DND-41 (cell line): ENCODE data around the gene CCDC136.

Experiments used
- EZH2 ChIP-seq: IDR thresholded peaks from 3 replicates; pipeline ENCODE4 v1.6.1; 2012; ENCODE audit warnings: borderline replicate concordance, low read depth, mild to moderate bottlenecking, moderate library complexity, low read length, inconsistent platforms; ENCODE audit not compliant: severe bottlenecking
- TF ChIP-seq, protein P1 (sequence below): IDR thresholded peaks from 2 replicates; pipeline ENCODE4 v1.5.1; 2012; ENCODE audit warnings: borderline replicate concordance, low read length, moderate library complexity, mild to moderate bottlenecking; ENCODE audit not compliant: poor library complexity, severe bottlenecking; ENCODE audit errors: extremely low read depth

DNA sequence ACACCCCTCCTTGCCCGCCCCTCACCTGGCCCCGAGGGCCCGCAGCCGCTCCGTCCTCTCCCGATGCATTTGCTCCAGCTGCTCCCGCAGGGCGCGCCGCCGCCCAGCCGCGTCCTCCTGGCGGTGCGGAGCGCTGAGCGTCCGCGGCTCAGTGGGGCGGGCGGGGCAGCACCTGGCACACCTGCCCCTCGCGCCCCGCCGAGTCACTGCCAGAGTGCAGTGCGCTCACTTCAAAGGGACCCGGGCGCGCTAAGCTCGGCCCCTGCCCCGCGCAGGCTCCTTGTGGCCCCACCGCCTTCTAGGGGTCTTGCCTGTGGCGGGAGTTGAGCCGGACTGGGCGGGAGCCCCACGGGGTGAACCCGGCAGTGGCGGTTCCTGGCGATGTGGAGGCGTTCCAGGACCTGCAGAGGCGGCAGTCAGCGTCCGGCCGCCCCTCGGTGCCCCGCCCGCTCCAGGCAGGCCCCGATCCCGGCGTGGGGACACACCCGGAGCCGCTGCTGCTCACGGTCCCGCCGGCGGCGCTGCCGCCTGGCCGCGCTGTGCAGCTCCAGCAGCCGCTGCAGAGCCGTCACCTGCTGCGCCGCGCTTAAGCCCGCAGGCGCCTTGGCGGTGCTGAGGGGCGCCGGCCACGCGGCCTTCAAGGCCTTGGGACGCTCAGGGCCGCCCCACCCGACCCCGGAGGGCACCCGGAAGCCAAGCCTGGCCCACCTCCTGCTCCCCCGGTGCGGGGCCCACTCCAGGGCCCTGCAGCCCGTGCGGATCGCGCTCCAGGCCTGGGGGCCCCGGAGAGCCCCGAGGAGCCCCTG is 77.6 kb downstream of the CCDC136 start:
- TF ChIP-seq EZH2, result no peak
- TF ChIP-seq, protein P1, sequence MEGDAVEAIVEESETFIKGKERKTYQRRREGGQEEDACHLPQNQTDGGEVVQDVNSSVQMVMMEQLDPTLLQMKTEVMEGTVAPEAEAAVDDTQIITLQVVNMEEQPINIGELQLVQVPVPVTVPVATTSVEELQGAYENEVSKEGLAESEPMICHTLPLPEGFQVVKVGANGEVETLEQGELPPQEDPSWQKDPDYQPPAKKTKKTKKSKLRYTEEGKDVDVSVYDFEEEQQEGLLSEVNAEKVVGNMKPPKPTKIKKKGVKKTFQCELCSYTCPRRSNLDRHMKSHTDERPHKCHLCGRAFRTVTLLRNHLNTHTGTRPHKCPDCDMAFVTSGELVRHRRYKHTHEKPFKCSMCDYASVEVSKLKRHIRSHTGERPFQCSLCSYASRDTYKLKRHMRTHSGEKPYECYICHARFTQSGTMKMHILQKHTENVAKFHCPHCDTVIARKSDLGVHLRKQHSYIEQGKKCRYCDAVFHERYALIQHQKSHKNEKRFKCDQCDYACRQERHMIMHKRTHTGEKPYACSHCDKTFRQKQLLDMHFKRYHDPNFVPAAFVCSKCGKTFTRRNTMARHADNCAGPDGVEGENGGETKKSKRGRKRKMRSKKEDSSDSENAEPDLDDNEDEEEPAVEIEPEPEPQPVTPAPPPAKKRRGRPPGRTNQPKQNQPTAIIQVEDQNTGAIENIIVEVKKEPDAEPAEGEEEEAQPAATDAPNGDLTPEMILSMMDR, result peak; percentile 7
